HG02623 (cell line): Measurements from ENCODE around the gene TAF11L14.
"Not testable (repeated sequence)": the region's sequence is repeated elsewhere in the genome, so short reads cannot be mapped to it uniquely, and the experiment has no call there.

ENCODE experiments used
- ATAC-seq: cut with Tn5 transposase; IDR thresholded peaks from one replicate; pipeline ENCODE4 v1.9.1; 2021; ENCODE audit warnings: moderate library complexity; ENCODE audit not compliant: unreplicated experiment

The TAF11L14 gene

DNA sequence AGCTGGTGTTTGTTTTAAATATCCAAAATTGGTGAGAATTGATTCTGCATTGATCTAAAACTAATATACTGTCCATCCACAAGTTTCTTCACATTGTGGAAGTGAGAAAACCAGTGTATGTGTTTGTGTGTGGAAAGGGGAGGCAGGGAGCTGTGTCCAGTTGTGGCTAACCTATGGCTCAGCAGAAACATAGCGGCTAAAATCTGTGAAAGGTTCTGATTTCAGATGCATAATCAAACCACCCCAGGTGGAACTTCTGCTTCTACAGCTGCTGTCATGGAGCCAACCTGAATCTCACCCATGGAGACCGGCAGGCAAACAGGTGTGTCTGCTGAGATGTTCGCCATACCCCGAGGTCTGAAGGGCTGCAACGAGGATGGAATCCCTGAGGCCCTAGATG, at the start of gene TAF11L14:
Gene TAF11L14, plus strand, starts transcription at position 301 of the 400 bp plus-strand sequence.
- no peak for ATAC-seq

DNA sequence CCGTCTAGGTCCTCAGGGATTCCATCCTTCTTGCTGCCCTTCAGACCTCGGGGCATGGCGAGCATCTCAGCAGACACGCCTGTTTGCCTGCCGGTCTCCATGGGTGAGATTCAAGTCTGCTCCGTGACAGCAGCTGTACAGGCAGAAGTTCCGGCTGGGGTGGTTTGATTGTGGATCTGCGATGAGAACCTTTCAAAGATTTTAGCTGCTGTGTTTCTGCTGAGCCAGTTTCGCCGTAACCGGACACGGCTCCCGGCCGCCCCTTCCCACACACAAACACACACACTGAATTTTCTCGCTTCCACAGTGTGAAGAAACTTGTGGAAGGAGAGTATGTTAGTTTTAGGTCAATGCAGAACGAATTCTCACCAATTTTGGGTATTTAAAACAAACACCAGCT, 48.6 kb upstream of the TAF11L14 start, which contains the start of gene TAF11L7:
Gene TAF11L7, minus strand, starts transcription at position 101 of the 400 bp plus-strand sequence.
- not testable (repeated sequence) for ATAC-seq

DNA sequence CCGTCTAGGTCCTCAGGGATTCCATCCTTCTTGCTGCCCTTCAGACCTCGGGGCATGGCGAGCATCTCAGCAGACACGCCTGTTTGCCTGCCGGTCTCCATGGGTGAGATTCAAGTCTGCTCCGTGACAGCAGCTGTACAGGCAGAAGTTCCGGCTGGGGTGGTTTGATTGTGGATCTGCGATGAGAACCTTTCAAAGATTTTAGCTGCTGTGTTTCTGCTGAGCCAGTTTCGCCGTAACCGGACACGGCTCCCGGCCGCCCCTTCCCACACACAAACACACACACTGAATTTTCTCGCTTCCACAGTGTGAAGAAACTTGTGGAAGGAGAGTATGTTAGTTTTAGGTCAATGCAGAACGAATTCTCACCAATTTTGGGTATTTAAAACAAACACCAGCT, 43.4 kb upstream of the TAF11L14 start, which contains the start of gene TAF11L8:
Gene TAF11L8, minus strand, starts transcription at position 101 of the 400 bp plus-strand sequence.
- ATAC-seq = not testable (repeated sequence)

DNA sequence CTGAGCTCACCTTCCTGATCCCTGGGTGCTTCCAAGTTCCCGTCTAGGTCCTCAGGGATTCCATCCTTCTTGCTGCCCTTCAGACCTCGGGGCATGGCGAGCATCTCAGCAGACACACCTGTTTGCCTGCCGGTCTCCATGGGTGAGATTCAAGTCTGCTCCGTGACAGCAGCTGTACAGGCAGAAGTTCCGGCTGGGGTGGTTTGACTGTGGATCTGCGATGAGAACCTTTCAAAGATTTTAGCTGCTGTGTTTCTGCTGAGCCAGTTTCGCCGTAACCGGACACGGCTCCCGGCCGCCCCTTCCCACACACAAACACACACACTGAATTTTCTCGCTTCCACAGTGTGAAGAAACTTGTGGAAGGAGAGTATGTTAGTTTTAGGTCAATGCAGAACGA, 40.0 kb upstream of the TAF11L14 start, which contains the start of gene TAF11L9:
Gene TAF11L9, minus strand, starts transcription at position 140 of the 400 bp plus-strand sequence.
- not testable (repeated sequence) for ATAC-seq

DNA sequence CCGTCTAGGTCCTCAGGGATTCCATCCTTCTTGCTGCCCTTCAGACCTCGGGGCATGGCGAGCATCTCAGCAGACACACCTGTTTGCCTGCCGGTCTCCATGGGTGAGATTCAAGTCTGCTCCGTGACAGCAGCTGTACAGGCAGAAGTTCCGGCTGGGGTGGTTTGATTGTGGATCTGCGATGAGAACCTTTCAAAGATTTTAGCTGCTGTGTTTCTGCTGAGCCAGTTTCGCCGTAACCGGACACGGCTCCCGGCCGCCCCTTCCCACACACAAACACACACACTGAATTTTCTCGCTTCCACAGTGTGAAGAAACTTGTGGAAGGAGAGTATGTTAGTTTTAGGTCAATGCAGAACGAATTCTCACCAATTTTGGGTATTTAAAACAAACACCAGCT, 36.5 kb upstream of the TAF11L14 start, which contains the start of gene TAF11L10:
Gene TAF11L10, minus strand, starts transcription at position 101 of the 400 bp plus-strand sequence.
- not testable (repeated sequence) for ATAC-seq

DNA sequence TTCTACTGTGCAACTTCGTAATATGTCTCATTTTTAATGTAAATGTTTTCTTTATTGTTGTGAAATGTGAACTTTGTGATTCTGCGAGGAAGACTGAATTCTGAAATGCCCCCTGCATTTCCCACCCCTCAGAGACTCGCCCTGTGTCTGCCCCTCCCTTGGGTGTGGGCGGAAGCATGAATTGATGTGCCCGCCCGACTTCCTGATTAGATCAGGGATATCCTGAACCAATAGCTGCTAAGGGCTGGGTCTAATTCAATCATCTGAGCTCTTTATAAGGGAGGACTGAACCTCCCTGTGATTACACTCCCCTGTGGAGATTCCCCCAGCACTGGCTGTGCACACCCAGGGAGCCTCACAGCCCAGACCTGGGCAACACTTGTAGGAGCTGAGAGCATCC, 30.4 kb upstream of the TAF11L14 start, which contains the start of gene TAF11L11:
Gene TAF11L11, plus strand, starts transcription at position 304 of the 400 bp plus-strand sequence.
- not testable (repeated sequence) for ATAC-seq

DNA sequence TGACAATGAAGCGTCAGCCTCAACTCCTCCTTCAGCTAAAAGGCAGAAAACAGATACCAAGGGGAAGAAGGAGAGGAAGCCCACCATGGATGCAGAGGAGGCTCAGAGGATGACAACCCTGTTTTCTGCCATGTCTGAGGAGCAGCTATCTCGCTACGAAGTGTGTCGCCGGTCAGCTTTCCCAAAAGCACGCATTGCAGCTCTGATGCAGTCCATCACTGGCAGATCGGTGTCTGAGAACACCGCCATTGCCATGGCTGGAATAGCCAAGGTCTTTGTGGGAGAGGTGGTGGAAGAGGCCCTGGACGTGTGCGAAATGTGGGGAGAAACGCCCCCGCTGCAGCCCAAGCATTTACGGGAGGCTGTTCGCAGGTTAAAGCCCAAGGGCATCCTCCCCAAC, 29.3 kb upstream of the TAF11L14 start:
- no peak for ATAC-seq

DNA sequence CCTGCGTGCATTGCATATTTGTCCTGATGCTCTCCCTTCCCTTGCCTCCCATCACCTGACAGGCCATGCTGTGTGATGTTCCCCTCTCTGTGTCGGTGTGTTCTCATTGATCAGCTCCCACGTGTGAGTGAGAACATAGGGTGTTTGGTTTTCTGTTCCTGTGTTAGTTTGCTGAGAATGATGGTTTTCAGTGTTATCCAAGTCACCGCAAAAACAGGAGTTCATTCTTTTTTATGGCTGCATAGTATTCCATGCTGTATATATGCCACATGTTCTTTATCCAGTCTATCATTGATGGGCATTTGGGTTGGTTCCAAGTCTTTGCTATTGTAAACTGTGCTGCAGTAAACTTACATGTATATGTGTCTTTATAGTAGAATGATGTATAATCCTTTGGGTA, 26.8 kb upstream of the TAF11L14 start:
- not testable (repeated sequence) for ATAC-seq

DNA sequence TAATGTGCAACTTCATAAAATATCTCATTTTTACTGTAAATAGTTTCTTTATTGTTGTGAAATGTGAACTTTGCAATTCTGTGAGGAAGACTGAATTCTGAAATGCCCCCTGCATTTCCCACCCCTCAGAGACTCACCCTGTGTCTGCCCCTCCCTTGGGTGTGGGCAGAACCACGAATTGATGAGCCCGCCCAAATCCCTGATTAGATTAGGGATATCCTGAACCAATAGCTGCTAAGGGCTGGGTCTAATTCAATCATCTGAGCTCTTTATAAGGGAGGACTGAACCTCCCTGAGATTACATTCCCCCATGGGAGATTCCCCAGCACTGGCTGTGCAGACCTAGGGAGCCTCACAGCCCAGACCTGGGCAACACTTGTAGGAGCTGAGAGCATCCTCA, 24.2 kb upstream of the TAF11L14 start, which contains the start of gene TAF11L12:
Gene TAF11L12, plus strand, starts transcription at position 301 of the 400 bp plus-strand sequence.
- ATAC-seq = not testable (repeated sequence)

DNA sequence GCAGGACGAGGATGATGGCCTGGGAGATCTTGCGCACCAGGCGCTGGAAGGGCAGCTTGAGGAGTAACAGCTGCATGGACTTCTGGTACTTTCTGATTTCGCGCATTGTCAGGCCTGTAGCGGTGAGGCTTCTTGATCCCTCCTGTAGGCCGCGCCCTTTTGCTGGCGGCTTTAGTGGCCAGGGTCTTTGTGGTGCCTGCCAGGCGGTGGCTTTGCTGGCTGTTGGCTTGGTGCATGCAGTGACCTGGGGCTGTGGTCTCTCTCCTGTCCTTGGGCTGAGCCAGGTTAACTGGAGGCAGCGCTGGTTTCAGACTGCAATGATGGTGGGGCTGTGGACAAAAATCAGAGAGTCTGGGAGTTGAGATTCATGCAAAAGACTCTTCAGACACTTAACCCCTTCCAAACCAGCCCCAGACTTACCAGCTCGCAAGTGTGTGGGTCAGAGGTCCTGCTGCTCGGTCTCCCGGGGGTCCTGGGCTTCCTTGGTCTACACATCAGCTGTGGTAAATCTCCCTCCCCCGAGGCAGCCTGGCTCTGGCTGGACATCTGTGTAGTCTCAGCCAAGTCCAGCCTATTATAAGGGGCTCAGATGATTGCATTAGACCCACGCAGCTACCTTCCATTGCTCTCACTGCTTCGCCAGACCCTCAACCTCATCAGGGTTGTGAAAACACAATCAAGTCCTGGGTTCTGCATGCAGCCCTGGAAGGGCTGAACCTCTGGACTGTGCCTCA, 19.2 kb upstream of the TAF11L14 start:
- no peak for ATAC-seq

DNA sequence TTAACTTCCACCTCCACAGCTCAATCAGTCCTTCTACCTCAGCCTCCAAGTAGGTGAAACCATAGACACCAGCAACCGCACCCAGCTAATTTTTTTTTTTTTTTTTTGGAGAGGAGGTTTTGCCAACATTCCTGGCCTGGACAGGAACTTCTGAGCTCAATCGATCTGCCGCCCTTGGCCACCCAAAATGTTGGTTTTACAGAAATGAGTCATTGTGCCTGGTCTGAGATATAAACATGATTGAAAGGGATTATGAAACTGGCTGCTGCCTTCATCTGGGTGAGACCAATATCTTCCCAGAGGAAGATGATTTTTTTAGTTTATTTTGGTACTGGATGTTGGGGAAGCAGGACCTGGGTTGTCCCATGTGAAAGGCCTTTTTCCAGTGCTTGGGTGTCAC, 14.9 kb upstream of the TAF11L14 start:
- ATAC-seq = no peak

DNA sequence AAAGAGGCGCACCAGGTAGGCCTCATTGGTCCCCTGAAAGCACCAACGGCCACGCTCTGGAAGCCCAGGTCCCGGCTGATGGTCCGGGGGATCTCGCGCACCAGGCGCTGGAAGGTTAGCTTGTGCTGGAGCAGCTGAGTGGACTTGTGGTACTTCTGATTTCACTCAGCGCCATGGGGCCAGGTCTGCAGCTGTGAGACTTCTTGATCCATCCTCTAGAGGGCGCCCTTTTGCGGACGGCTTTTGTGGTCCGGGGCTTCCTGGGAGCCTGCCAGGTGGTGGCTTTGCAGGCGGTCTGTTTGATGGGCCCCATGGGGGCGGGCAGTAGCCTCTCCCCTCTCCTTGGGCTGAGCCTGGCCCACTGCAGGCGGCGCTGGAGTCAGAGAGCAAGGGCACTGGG, 13.6 kb upstream of the TAF11L14 start:
- no peak for ATAC-seq

DNA sequence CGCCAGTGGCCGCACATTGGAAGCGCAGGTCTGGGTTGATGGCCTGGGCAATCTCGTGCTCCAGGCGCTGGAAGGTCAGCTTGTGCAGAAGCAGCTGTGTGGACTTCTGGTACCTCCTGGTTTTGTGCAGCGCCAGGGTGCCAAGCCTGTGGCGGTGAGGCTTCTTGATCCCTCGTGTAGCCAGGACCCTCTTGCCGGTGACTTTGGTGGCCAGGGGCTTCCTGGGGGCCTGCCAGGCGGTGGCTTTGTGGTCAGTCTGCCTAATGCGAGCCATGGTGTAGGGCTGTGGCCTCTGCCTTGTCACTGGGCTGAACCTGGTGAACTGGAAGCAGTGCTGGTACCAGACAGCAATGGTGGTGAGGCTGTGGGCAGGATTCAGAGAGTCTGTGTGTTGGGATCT, 8.6 kb upstream of the TAF11L14 start:
- ATAC-seq = no peak

DNA sequence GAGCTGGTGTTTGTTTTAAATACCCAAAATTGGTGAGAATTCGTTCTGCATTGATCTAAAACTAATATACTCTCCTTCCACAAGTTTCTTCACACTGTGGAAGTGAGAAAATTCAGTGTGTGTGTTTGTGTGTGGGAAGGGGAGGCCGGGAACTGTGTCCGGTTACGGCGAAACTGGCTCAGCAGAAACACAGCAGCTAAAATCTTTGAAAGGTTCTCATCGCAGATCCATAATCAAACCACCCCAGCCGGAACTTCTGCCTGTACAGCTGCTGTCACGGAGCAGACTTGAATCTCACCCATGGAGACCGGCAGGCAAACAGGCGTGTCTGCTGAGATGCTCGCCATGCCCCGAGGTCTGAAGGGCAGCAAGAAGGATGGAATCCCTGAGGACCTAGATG, 2.5 kb upstream of the TAF11L14 start, which contains the start of gene TAF11L13:
Gene TAF11L13, plus strand, starts transcription at position 301 of the 400 bp plus-strand sequence.
- ATAC-seq = not testable (repeated sequence)

DNA sequence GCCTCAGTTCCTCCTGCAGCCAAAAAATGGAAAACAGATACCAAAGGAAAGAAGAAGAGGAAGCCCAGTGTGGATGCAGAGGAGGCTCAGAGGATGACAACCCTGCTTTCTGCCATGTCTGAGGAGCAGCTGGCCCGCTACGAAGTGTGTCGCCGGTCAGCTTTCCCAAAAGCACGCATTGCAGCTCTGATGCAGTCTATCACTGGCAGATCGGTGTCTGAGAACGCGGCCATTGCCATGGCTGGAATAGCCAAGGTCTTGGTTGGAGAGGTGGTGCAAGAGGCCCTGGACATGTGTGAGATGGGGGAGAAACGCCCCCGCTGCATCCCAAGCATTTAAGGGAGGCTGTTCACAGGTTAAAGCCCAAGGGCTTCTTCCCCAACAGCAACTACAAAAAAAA, 15.0 kb downstream of the TAF11L14 start:
- not testable (repeated sequence) for ATAC-seq

DNA sequence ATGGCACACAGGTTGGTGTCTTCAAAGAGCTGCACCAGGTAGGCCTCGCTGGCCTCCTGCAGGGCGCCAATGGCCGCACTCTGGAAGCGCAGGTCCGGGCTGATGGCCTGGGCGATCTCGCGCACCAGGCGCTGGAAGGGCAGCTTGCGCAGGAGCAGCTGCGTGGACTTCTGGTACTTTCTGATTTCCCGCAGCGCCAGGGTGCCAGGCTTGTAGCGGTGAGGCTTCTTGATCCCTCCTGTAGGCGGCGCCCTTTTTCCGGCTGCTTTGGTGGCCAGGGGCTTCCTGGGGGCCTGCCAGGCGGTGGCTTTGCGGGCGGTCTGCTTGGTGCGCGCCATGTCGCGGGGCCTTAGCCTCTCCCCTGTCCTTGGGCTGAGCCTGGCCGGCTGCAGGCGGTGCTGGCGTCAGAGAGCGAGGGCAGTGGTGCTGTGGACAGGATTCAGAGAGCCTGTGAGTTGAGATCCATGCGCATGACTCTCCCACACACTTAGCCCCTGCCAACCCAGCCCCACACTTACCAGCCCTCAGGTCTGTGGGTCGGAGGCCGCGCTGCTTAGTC, 21.0 kb downstream of the TAF11L14 start:
- ATAC-seq = not testable (repeated sequence)

DNA sequence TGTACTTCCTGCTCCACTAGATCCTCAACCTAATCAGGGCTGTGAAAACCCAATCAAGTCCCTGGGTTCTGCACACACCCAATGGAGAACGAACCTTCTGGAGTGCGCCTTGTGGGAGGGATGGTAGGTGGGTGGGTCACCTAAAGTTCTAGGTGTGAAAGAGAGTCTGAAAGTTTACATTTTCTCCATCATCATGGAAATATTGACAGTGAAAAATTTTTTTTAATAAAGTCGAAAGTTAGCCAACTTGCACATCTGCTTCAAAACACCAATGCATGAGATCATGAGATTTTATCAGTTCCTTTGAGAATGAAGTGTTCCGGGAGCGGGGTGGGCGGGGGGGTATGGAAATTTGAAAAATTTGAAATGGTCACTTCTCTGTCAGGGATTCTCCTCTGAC, 21.7 kb downstream of the TAF11L14 start:
- ATAC-seq = no peak

DNA sequence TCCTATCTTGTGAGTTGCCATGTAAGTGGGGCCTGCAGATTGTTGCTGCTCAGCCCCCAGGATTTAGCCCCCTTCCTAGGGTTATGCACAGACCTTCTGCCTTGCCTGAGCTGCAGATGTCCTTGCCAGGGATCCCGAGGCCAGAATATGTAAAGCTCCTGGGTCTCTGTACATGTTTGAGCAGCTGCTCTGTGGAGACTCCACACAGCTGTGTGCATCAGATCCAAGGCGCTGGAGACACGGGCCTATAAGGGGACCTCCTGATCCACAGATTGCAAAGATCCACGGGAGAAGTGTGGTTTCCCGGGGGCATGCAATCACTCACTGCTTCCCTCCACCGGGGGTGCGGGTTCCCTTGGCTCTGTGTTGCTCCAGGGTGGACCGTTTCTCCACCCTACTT, 28.9 kb downstream of the TAF11L14 start:
- no peak for ATAC-seq

DNA sequence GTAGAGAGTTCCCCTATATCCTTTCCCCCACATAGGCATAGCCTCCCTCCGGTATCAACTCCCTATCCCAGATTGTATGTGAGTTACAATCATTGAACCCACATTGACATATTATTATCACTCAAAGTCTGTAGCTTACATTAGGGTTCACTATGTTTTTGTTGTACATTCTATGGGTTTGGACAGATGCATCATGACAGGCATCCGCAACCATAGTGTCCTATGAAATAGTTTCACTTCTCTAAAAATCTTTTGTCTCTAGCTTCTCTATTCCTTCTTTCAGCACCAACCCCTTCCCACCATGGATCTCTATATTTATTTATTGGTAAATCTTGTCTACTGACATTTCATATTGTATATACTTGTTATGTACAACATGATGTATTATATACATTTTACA, 31.6 kb downstream of the TAF11L14 start:
- ATAC-seq = no peak

DNA sequence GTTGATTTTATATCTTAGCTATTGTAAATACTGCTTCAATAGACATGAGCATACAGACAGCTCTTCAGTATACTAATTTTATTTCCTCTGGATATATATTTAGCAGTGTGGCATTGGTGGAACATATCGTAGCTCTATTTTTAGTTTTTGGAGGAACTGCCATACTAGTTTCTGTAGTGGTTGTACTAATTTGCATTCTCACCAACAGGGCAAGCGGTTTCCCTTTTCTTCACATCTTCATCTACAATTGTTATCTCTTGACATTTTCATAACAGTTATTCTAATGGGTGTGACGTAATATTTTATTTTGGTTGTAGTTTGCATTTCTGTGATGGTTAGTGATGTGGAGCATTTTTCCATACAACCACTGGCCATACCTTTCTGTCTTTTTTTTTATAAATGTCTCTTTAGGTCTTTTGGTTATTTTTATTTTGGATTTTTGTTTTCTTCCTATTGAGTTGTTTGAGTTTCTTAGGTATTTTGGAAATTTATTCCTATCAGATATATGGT, 32.5 kb downstream of the TAF11L14 start:
- no peak for ATAC-seq

DNA sequence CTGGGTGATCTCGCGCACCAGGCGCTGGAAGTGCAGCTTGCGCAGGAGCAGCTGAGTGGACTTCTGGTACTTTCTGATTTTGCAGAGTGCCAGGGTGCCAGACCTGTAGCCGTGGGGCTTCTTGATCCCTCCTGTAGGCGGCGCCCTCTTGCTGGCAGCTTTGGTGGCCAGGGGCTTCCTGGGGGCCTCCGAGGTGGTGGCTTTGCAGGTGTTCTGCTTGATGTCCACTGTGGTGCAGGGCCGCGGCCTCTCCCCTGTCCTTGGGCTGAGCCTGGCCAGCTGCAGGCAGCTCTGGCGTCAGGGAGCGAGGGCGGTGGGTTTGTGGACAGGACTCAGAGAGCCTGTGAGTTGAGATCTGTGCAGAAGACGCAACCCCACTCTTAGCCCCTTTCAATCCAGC, 36.1 kb downstream of the TAF11L14 start:
- no peak for ATAC-seq
